Measurements from ENCODE around the gene ZNF146. TPM values are rescaled to one million over a fixed set of nuclear protein-coding genes. Genes with fewer than 3 reads are reported as not detected.

ZNF146 gene
- total and polyA plus RNA-seq, 2 of the 8 experiments (the other 6 are each of a cell fraction or from before 2014, with no cell fraction given) = 27.0 to 161 TPM

GRCh38 chr19:36236946-36237310 lies 22.0 kb downstream of the ZNF146 start:
- Histone ChIP-seq H4K20me1 (replicated peaks in 1 of 2; ENCODE audit: control insufficient read depth in 1 of 2, insufficient read depth in 2 of 2, low read length in 2 of 2) (no peaks in the 10 kb centered on the region), H3K23me2 (ENCODE audit: low read depth, low read length) (no peaks in the 10 kb centered on the region; the same call in 1 of the 2 replicates), H3K4me1 (replicated peaks in 1 of 4; ENCODE audit: control insufficient read depth in 3 of 4, insufficient read depth in 4 of 4, low read length in 3 of 4) (peaks cover 0 to 3% (median 0%) of the 10 kb centered on the region in 4 experiments; a peak in 1 of 7 replicates), H2BK120ac (replicated peaks; ENCODE audit: low read depth, low read length) (no peak overlapping the region), H3K79me2 (ENCODE audit: control insufficient read depth in 1 of 2, insufficient read depth in 2 of 2, low read length in 2 of 2) (peaks cover 0 to 2% of the 10 kb centered on the region in 2 experiments; a peak in 1 of 4 replicates), H4K8ac (ENCODE audit: extremely low read depth, insufficient read depth, low read length) (no peak overlapping the region), H3K27me3 (replicated peaks in 1 of 4; ENCODE audit: control insufficient read depth in 3 of 4, extremely low read depth in 1 of 4, insufficient read depth in 3 of 4, low read length in 3 of 4) (no peaks in the 10 kb centered on the region), H3K18ac (ENCODE audit: extremely low read depth, low read length) (no peak overlapping the region), H3K23ac (ENCODE audit: insufficient read length) (no peak overlapping the region), H3K4me2 (ENCODE audit: insufficient read depth in 1 of 2, low read depth in 2 of 2, low read length in 2 of 2) (no peak overlapping the region), H2BK20ac (ENCODE audit: low read length) (no peak overlapping the region), H3K79me1 (ENCODE audit: low read depth, low read length) (peaks cover 3% of the 10 kb centered on the region; the same call in 1 of the 2 replicates), H3K4ac (replicated peaks; ENCODE audit: insufficient read length, low read depth, low read length) (no peak overlapping the region), H4K91ac (replicated peaks; ENCODE audit: insufficient read length, low read length) (no peak overlapping the region), H2AFZ (ENCODE audit: low read length) (no peak overlapping the region), H3K14ac (ENCODE audit: insufficient read length) (no peak overlapping the region), H2BK15ac (ENCODE audit: low read length) (no peak overlapping the region), H3K56ac (replicated peaks; ENCODE audit: insufficient read length, low read depth, low read length) (no peak overlapping the region), H3K9me3 (ENCODE audit: insufficient read depth in 2 of 2, low read depth in 1 of 2, low read length in 1 of 2) (peaks cover 0 to 4% of the 10 kb centered on the region in 2 experiments; a peak in 1 of 4 replicates), H3K36me3 (ENCODE audit: control insufficient read depth in 2 of 4, insufficient read depth in 4 of 4, low read length in 3 of 4) (peaks cover 22 to 74% (median 43%) of the 10 kb centered on the region in 4 experiments), H3K9ac (replicated peaks in 1 of 4; ENCODE audit: extremely low read depth in 1 of 4, low read depth in 3 of 4, low read length in 3 of 4) (no peak overlapping the region), H3K4me3 (ENCODE audit: extremely low read depth in 1 of 4, insufficient read depth in 2 of 4, low read depth in 3 of 4, low read length in 4 of 4) (no peak overlapping the region), H2BK5ac (ENCODE audit: low read depth, low read length) (no peak overlapping the region), H4K5ac (ENCODE audit: insufficient read length, low read depth, low read length) (no peak overlapping the region), H2BK12ac (ENCODE audit: low read depth, low read length) (no peak overlapping the region), H2AK5ac (ENCODE audit: low read depth, low read length) (no peak overlapping the region), H3K27ac (ENCODE audit: low read depth, low read length) (no peak overlapping the region)
- DNase-seq (ENCODE audit: low read depth in 1 of 2, low spot score in 2 of 2) (no peak), FAIRE-seq (no peak)
- no peak for TF ChIP-seq TAF7 (optimal IDR thresholded peaks at IDR 0.05; ENCODE audit: borderline replicate concordance, low read depth, low read length)
- no peak for TF ChIP-seq EZH2 (IDR thresholded peaks at IDR 0.05; ENCODE audit: low read depth, low read length, severe bottlenecking)
- TF ChIP-seq RNF2 (IDR thresholded peaks at IDR 0.05; ENCODE audit: borderline replicate concordance, low read depth, low read length, missing control alignments, poor library complexity, severe bottlenecking) = no peak
- TF ChIP-seq ZNF274 (IDR thresholded peaks at IDR 0.05; ENCODE audit: borderline replicate concordance, extremely low read depth, low read length) = peak; percentile 24; the same call in 1 of the 2 replicates
- TF ChIP-seq POU5F1 (IDR thresholded peaks at IDR 0.05; ENCODE audit: low read depth, low read length) = no peak
- no peak for TF ChIP-seq TAF1 (IDR thresholded peaks at IDR 0.05; ENCODE audit: low read depth, low read length)
- no peak for TF ChIP-seq BACH1 (IDR thresholded peaks at IDR 0.05; ENCODE audit: low read length)
- TF ChIP-seq RFX5 (IDR thresholded peaks at IDR 0.05; ENCODE audit: borderline replicate concordance, low read depth, low read length) = no peak
- CTCF ChIA-PET (ENCODE audit: partially characterized antibody) = no interaction called here
- 94% methylated on average over 3 of the region's 3 CpGs; no CpG with 5 or more reads in 1 of the 2 experiments for WGBS, 2 experiments (ENCODE audit: extremely low coverage in 1 of 2, insufficient coverage in 1 of 2, insufficient read length in 1 of 2, insufficient replicate concordance in 2 of 2, low coverage in 1 of 2, low lambda C conversion rate in 2 of 2, missing lambda C conversion rate in 1 of 2)
- POLR2A ChIA-PET (ENCODE audit: partially characterized antibody) = interaction anchor here (0.6 to 2.1 kb wide), 6 partner anchors 8 to 33 kb away, joined by 3 to 10 read pairs (median 6); partner anchors contain the start of genes ZNF146 and ZNF565
